GM04503 (cell line): Measurements from ENCODE around the gene HECTD4.
"Not testable (repeated sequence)": the region's sequence is repeated elsewhere in the genome, so short reads cannot be mapped to it uniquely, and the experiment has no call there.

Source experiments
- DNase-seq: peaks from one replicate; pipeline ENCODE4 v3.0.0-alpha.2; 2012; ENCODE audit warnings: low read depth

Gene HECTD4

GRCh38 chr12:112159146-112159541 is 223.1 kb downstream of the HECTD4 start:
- no peak for DNase-seq

DNA sequence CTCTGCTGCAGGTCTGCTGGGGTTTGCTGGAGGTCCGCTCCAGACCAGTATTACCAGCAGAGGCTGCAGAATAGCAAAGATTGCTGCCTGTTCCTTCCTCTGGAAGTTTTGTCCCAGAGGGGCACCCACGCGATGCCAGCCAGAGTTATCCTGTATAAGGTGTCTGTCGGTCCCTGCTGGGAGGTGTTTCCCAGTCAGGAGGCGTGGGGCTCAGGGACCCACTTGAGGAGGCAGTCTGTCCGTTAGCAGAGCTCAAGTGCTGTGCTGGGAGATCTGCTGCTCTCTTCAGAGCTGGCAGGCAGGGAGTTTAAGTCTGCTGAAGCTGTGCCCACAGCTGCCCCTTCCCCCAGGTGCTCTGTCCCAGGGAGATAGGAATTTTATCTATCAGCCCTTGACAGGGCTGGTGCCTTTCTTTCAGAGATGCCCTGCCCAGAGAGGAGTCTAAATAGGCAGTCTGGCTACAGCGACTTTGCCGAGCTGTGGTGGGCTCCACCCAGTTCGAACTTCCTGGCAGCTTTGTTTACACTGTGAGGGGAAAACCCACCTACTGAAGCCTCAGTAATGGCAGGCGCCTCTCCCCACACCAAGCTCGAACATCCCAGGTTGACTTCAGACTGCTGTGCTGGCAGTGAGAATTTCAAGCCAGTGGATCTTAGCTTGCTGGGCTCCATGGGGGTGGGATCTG is 223.6 kb downstream of the HECTD4 start:
- DNase-seq: not testable (repeated sequence)

- DNase-seq: no peak
Observed at GRCh38 chr12:112153893-112154219, 228.4 kb downstream of the HECTD4 start.

DNA sequence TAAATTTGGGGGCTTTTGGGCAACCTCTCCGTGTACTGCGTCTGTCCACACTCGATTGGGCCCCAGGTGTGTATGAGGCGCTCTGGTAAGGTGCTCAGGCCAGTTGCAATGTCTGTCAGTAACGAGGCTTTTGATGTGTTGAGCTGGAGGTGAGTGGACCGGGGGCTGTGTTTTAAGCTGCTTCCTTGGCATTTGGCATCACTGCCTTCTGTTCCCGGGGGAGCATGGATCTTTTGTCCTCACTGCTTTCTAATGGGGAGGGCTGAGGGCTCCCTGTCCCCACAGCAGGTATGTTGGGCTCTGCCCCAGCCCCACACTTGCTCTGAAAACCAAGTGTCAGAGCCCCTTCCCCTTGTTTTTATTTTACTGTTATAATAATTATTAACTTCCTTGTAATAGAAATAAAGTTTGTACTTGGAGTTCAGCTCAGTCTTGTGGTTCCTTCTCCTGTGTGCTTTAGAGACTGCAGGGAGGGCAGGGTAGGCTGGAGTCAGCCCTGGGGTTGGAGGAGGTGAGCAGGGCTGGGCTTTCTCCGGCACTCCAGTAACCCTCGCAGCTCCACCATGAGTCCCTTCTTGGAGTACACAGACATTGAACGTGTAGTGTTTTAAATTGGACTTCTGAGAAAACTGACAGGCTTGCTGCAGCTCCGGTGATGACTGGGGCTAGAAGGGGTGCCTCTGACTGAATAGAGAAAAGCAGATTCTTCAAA is 228.9 kb downstream of the HECTD4 start:
- no peak for DNase-seq

- no peak for DNase-seq
Observed at GRCh38 chr12:112151766-112152541, 230.3 kb downstream of the HECTD4 start.

- no peak for DNase-seq
Observed at GRCh38 chr12:112149596-112149995, 232.6 kb downstream of the HECTD4 start.

DNA sequence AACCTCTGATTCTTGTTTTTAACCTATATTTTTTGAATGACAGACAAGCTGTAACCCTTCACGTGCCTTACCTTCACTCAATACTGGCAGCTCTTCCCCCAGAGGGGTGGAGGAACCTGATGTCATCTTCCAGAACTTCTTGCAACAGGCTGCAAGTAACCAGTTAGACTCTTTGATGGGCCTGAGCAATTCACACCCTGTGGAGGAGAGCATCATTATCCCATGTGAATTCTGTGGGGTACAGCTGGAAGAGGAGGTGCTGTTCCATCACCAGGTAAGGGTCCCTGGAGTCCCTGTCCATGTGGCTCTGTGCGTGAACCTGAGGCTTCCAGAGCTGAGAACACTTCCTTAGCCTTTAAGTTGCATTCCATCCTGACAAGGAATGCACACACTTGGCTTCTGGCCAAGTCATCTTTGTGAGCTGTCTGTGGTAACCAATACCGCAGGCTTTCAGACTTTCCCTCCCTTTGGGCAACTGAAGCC is 234.2 kb downstream of the HECTD4 start:
- no peak for DNase-seq

DNA sequence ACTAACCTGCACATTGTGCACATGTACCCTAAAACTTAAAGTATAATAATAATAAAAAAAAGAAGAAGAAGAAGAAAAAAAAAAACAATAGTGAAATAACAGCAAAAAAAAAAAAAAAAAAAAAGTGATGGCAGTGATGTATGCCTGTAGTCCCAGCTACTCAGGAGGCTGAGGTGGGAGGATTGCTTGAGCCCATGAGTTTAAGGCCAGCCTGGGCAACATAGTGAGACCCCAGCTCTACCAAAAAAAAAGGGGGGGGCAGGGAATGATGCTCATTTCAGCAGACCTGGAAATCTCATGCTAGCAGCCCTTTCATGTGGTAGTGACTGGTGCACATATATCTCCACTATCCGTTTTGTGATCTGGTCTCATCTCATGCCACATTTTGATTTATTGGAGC is 236.1 kb downstream of the HECTD4 start:
- DNase-seq: no peak

DNA sequence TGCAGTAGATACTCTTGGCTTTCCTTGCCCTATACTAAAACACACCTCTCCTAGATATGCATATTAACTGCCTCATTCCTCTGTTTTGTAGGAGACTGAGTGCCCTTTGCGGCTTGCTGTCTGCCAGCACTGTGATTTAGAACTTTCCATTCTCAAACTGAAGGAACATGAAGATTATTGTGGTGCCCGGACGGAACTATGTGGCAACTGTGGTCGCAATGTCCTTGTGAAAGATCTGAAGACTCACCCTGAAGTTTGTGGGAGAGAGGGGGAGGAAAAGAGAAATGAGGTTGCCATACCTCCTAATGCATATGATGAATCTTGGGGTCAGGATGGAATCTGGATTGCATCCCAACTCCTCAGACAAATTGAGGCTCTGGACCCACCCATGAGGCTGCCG is 241.5 kb downstream of the HECTD4 start:
- DNase-seq: no peak

GRCh38 chr12:112134731-112135130 is 247.5 kb downstream of the HECTD4 start:
- DNase-seq: no peak

GRCh38 chr12:112133418-112133817 is 248.8 kb downstream of the HECTD4 start:
- DNase-seq: no peak

GRCh38 chr12:112131686-112132085 is 250.5 kb downstream of the HECTD4 start:
- no peak for DNase-seq

- no peak for DNase-seq
Observed at GRCh38 chr12:112130441-112130998, 251.7 kb downstream of the HECTD4 start.

GRCh38 chr12:112126911-112127310 is 255.3 kb downstream of the HECTD4 start:
- DNase-seq: no peak

GRCh38 chr12:112126000-112126438 is 256.2 kb downstream of the HECTD4 start:
- DNase-seq: no peak

DNA sequence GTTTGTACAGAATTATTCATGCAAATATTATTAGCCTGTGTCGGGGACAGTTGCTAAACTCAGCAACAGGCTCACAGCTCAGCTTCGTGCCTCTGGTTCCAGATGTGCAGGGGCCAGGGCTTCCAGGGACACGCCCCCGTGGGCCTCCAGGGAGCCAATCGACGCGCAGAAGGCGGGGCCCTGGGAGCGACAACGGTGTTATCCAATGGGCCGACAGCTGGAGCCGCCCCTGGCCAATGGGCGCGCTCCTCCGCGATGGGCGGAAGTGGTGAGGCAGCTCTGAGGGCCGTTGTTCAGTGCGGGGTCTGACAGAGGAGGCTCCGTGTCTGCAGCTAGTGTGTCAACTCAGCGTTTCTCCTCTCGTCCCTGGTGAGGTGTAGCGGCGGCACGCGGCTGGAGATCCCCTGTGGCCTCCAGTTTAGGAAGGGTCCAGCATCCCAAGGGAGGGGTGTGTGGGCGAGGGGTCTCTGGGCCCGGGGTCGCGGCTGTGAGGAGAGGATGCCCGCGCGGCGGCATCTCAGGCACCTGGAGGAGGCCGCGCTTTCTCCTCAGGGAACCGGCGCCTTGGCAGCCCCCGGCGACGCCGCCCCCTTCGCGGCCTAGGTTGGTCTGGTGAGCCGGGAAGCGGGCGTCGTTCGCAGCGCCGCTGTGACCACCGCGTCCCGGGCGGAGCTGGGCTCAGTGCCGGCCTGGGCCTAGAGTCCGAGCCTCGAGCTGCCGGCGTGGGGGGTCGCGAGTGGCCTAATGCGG is 256.8 kb downstream of the HECTD4 start, which contains the start of gene TRAFD1:
Gene TRAFD1, plus strand, starts transcription at position 311 of the 750 bp plus-strand sequence. CDS start 4,963 bp downstream, outside the sequence.
- DNase-seq: peak; percentile 81

DNA sequence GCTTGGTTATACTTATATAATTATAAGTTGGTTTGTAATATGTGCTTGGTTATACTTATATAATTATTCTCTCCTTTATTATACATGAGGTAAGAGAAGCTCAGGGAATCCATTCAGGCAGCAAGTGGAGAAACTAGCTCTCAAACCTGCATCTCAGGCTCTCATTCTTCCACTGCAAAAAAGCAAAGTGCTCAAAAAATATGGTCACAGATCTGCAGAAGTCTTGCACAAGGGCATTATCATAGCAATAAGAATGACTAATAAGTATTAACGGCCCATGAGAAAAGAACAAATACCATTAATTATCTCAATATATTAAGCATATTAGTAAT is 257.3 kb downstream of the HECTD4 start:
- no peak for DNase-seq

DNA sequence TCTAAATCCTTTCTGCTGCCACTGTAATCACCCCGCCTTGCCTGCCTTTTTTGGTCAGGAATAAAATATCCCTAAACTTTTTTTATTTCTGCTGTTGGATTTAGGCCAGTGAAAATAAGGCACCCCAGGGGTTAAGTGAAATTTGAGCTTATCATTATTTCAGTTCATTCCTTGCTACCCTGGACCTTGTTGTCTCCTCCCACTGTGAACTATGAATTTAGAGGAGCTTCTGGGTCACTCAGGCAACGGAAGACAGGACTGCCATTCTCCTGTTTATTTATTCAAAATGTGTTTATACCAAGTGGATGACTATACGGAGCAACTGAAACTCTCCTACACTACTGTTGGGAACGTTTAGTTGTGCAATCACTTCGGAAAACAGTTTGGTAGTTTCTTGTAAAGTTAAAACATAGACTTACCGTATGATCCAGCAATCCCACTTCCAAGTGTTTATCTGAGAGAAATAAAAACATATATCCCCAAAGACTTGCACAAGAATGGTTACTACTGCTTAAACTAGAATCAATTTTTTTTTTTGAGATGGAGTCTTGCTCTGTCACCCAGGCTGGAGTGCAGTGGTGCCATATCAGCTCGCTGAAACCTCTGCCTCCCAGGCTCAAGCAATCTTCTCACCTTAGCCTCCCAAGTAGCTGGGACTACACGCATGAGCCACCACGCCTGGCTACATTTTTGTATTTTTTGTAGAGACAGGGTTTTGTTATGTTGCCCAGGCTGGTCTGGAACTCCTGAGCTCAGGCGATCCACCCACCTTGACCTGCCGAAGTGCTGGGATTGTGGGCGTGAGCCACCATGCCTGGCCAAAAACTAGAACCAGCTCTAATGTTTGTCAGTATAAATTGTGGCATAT is 259.2 kb downstream of the HECTD4 start:
- no peak for DNase-seq

DNA sequence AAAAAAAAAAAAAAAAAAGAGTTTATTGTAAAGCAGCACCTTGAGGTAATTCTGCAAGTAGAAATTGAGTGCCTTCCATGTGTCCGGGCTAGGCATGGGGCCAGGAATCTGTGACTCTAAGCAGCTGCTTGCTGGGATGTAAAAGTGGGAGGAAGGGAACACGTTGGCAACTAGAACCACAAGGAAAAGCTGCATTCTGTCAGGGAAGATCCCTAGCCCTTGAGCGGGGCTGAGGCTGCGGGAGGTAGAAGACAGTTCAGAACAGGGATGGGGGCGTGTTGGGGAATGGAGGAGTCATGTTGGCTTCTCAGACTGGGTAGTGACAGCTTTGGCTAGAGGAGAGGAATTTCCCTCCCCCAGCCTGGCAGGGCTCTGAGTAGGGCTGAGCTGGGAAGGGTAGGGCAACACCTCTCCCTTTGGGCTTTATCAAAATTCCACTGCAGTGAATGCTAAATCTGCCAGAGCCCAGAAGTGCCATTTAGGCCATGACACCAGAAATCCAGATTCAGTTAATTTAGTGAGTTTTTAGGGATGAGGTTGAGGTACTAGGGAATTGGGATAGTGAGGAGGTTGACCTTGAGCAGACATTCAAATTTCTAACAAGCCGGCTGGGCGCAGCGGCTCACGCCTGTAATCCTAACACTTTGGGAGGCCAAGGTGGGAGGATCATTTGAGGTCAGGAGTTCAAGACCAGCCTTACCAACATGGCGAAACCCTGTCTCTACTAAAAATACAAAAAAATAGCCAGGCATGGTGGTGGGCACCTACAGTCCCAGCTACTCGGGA is 260.3 kb downstream of the HECTD4 start:
- DNase-seq: peak; percentile 60

GRCh38 chr12:112117685-112118084 is 264.5 kb downstream of the HECTD4 start:
- DNase-seq: no peak
